SK-N-DZ (cell line): Measurements from ENCODE around the gene PLA2G4C.
A peak's percentile ranks its signal among the peaks of the same experiment; 100 is the strongest.
"Not testable (repeated sequence)": the region's sequence is repeated elsewhere in the genome, so short reads cannot be mapped to it uniquely, and the experiment has no call there.

Source experiments
- DNase-seq: peaks from one replicate; pipeline ENCODE4 v3.0.0-alpha.2; 2015; ENCODE audit warnings: low spot score

The PLA2G4C gene

GRCh38 chr19:48113190-48113917 is 2.7 kb upstream of the PLA2G4C start:
- no peak for DNase-seq

- no peak for DNase-seq
Observed at GRCh38 chr19:48111280-48111679, 663 bp upstream of the PLA2G4C start.

GRCh38 chr19:48108997-48109782 is 1.4 kb downstream of the PLA2G4C start:
- no peak for DNase-seq

- no peak for DNase-seq
Observed at GRCh38 chr19:48103922-48104321, 6.7 kb downstream of the PLA2G4C start.

- peak; percentile 15 for DNase-seq
Observed at GRCh38 chr19:48102870-48103751, 7.5 kb downstream of the PLA2G4C start.

- no peak for DNase-seq
Observed at GRCh38 chr19:48095612-48096175, 14.9 kb downstream of the PLA2G4C start.

GRCh38 chr19:48094855-48095203 is 15.8 kb downstream of the PLA2G4C start:
- DNase-seq = no peak

GRCh38 chr19:48094129-48094854 is 16.3 kb downstream of the PLA2G4C start:
- no peak for DNase-seq

- DNase-seq = not testable (repeated sequence)
Observed at GRCh38 chr19:48091111-48091718, 19.4 kb downstream of the PLA2G4C start.

GRCh38 chr19:48090281-48090802 is 20.3 kb downstream of the PLA2G4C start:
- no peak for DNase-seq

- DNase-seq = not testable (repeated sequence)
Observed at GRCh38 chr19:48088991-48089390, 21.6 kb downstream of the PLA2G4C start.

GRCh38 chr19:48085904-48086864 is 24.4 kb downstream of the PLA2G4C start:
- no peak for DNase-seq

- no peak for DNase-seq
Observed at GRCh38 chr19:48085076-48085475, 25.5 kb downstream of the PLA2G4C start.

- no peak for DNase-seq
Observed at GRCh38 chr19:48081106-48081505, 29.5 kb downstream of the PLA2G4C start.

GRCh38 chr19:48070177-48070769 is 40.3 kb downstream of the PLA2G4C start:
- not testable (repeated sequence) for DNase-seq

GRCh38 chr19:48069435-48069834 is 41.2 kb downstream of the PLA2G4C start:
- no peak for DNase-seq

GRCh38 chr19:48064509-48064908 is 46.1 kb downstream of the PLA2G4C start:
- DNase-seq = no peak
